H9 (cell line): Measurements from ENCODE around the gene SLC22A16. TPM values are rescaled to one million over a fixed set of nuclear protein-coding genes. Genes with fewer than 3 reads are reported as not detected.

Experiments used
- DNase-seq: peaks from one replicate; pipeline ENCODE4 v3.0.0-alpha.2; 2017
- H2AFZ ChIP-seq: one replicate; pipeline ENCODE4 v1.6.1; 2013; ENCODE audit warnings: mild to moderate bottlenecking, low read length, control low read depth, moderate library complexity
- H2AK5ac ChIP-seq: 2 replicates; pipeline ENCODE4 v1.6.1; 2013; ENCODE audit warnings: low read length, control low read depth, mixed read lengths; ENCODE audit not compliant: insufficient read length
- H2BK120ac ChIP-seq: one replicate; pipeline ENCODE4 v1.6.1; 2013; ENCODE audit warnings: low read depth, mild to moderate bottlenecking, low read length, control low read depth, inconsistent platforms; ENCODE audit not compliant: poor library complexity, severe bottlenecking
- H2BK12ac ChIP-seq: 2 replicates; pipeline ENCODE4 v1.6.1; 2013; ENCODE audit warnings: low read length, control low read depth, mixed read lengths, low read depth; ENCODE audit not compliant: insufficient read length
- H2BK15ac ChIP-seq: 2 replicates; pipeline ENCODE4 v1.6.1; 2013; ENCODE audit warnings: low read depth, low read length, control low read depth
- H2BK20ac ChIP-seq: one replicate; pipeline ENCODE4 v1.6.1; 2013; ENCODE audit warnings: low read depth, mild to moderate bottlenecking, low read length, control low read depth, inconsistent platforms; ENCODE audit not compliant: poor library complexity, severe bottlenecking
- H2BK5ac ChIP-seq: 2 replicates; pipeline ENCODE4 v1.6.1; 2013; ENCODE audit warnings: low read length, control low read depth, mixed read lengths; ENCODE audit not compliant: insufficient read length
- H3K14ac ChIP-seq: 2 replicates; pipeline ENCODE4 v1.6.1; 2013; ENCODE audit warnings: low read length, control low read depth; ENCODE audit not compliant: insufficient read depth
- H3K18ac ChIP-seq: 2 replicates; pipeline ENCODE4 v1.6.1; 2013; ENCODE audit warnings: low read depth, mild to moderate bottlenecking, mixed read lengths, low read length, control low read depth; ENCODE audit not compliant: insufficient read length
- H3K23ac ChIP-seq: 2 replicates; pipeline ENCODE4 v1.6.1; 2013; ENCODE audit warnings: low read length, control low read depth, mixed read lengths, low read depth; ENCODE audit not compliant: insufficient read length
- H3K23me2 ChIP-seq: 2 replicates; pipeline ENCODE4 v1.6.1; 2013; ENCODE audit warnings: low read depth, mild to moderate bottlenecking, mixed read lengths, low read length, control low read depth; ENCODE audit not compliant: insufficient read length, poor library complexity, severe bottlenecking
- H3K27ac ChIP-seq: 2 replicates; pipeline ENCODE4 v1.5.1; 2013; ENCODE audit warnings: low read length, control low read depth, mixed read lengths, low read depth; ENCODE audit not compliant: insufficient read length
- H3K27me3 ChIP-seq: 2 replicates; pipeline ENCODE4 v1.6.1; 2013; ENCODE audit warnings: low read length, control low read depth, inconsistent platforms; ENCODE audit not compliant: insufficient read depth
- H3K4ac ChIP-seq: 2 replicates; pipeline ENCODE4 v1.6.1; 2013; ENCODE audit warnings: low read depth, mild to moderate bottlenecking, control low read depth, inconsistent platforms, low read length, moderate library complexity
- H3K4me1 ChIP-seq: 2 replicates; pipeline ENCODE4 v1.6.1; 2013; ENCODE audit warnings: low read length, control low read depth, inconsistent platforms; ENCODE audit not compliant: insufficient read depth
- H3K4me2 ChIP-seq: 2 replicates; pipeline ENCODE4 v1.6.1; 2013; ENCODE audit warnings: low read length, control low read depth, mixed read lengths; ENCODE audit not compliant: insufficient read length, insufficient read depth
- H3K56ac ChIP-seq: 2 replicates; pipeline ENCODE4 v1.6.1; 2013; ENCODE audit warnings: low read depth, mild to moderate bottlenecking, mixed read lengths, low read length, control low read depth; ENCODE audit not compliant: insufficient read length
- H3K79me1 ChIP-seq: 2 replicates; pipeline ENCODE4 v1.6.1; 2013; ENCODE audit warnings: low read depth, mild to moderate bottlenecking, moderate library complexity, low read length, control low read depth, inconsistent platforms; ENCODE audit not compliant: insufficient read depth, poor library complexity, severe bottlenecking
- H3K79me2 ChIP-seq: 2 replicates; pipeline ENCODE4 v1.6.1; 2013; ENCODE audit warnings: low read length, control low read depth, inconsistent platforms; ENCODE audit not compliant: insufficient read depth
- H3K9ac ChIP-seq: 2 replicates; pipeline ENCODE4 v1.6.1; 2013; ENCODE audit warnings: low read length, control low read depth, mixed read lengths; ENCODE audit not compliant: insufficient read length; ENCODE audit errors: extremely low read depth
- H3K9me3 ChIP-seq: one replicate; pipeline ENCODE4 v1.6.1; 2013; ENCODE audit warnings: low read depth, low read length, inconsistent platforms; ENCODE audit not compliant: control insufficient read depth
- H3T11ph ChIP-seq: one replicate; pipeline ENCODE4 v1.6.1; 2013; ENCODE audit warnings: mild to moderate bottlenecking, low read length, control low read depth, inconsistent platforms
- H4K20me1 ChIP-seq: one replicate; pipeline ENCODE4 v1.6.1; 2013; ENCODE audit not compliant: control insufficient read depth, insufficient read length, insufficient read depth
- H4K5ac ChIP-seq: 2 replicates; pipeline ENCODE4 v1.6.1; 2013; ENCODE audit warnings: low read depth, mild to moderate bottlenecking, mixed read lengths, low read length, control low read depth; ENCODE audit not compliant: insufficient read length
- H4K8ac ChIP-seq: replicated peaks from 2 replicates; pipeline ENCODE4 v1.6.1; 2013; ENCODE audit warnings: low read length, control low read depth, mixed read lengths, low read depth; ENCODE audit not compliant: insufficient read length
- H4K91ac ChIP-seq: 2 replicates; pipeline ENCODE4 v1.6.1; 2013; ENCODE audit warnings: low read depth, mild to moderate bottlenecking, moderate library complexity, mixed read lengths, low read length, control low read depth; ENCODE audit not compliant: insufficient read length
- H3K27ac Mint-ChIP-seq, 3 experiments: 2 replicates in 2 of 3; 3 replicates in 1 of 3; pipeline ENCODE4 v1.8.0; 2020 to 2021; ENCODE audit warnings: mixed read lengths in 3 of 3, mild to moderate bottlenecking in 1 of 3, moderate library complexity in 1 of 3
- H3K27me3 Mint-ChIP-seq: 2 replicates; pipeline ENCODE4 v1.8.0; 2021; ENCODE audit warnings: low read depth, mild to moderate bottlenecking, moderate library complexity, mixed read lengths
- H3K36me3 Mint-ChIP-seq, 3 experiments: 2 replicates in 2 of 3; 3 replicates in 1 of 3; pipeline ENCODE4 v1.8.0; 2020 to 2021; ENCODE audit warnings: low read depth in 3 of 3, mixed read lengths in 3 of 3; ENCODE audit not compliant: insufficient read depth in 1 of 3
- H3K4me1 Mint-ChIP-seq, 2 experiments: 2 replicates each; pipeline ENCODE4 v1.8.0; 2020; ENCODE audit warnings: mixed read lengths in 2 of 2
- H3K4me3 Mint-ChIP-seq, 2 experiments: 2 replicates in 1 of 2; 3 replicates in 1 of 2; pipeline ENCODE4 v1.8.0; 2020 to 2021; ENCODE audit warnings: mild to moderate bottlenecking in 2 of 2, mixed read lengths in 2 of 2, moderate library complexity in 1 of 2
- H3K9me3 Mint-ChIP-seq, 2 experiments: 2 replicates in 1 of 2; 3 replicates in 1 of 2; pipeline ENCODE4 v1.8.0; 2020; ENCODE audit warnings: mild to moderate bottlenecking in 2 of 2, mixed read lengths in 2 of 2, moderate library complexity in 1 of 2
- WGBS: extraction: QIAGEN DNeasy Blood & Tissue Kit; methylation state at CpG from one replicate; pipeline ENCODE4 v1.1.7; 2013; ENCODE audit warnings: missing lambda C conversion rate, low lambda C conversion rate, mixed read lengths; ENCODE audit not compliant: insufficient read length; ENCODE audit errors: extremely low coverage; 5-methylcytosine and 5-hydroxymethylcytosine counted together
- total RNA-seq: library from RNA; stranded (reverse); gene quantifications from 2 replicates; pipeline ENCODE4 v1.2.1, GENCODE V29; 2021
- TF ChIP-seq, protein P1 (sequence below): fragments of 200-600 bp; sonication (generic); conservative IDR thresholded peaks from 3 replicates; pipeline ENCODE4 v1.8.0; 2021; ENCODE audit warnings: antibody characterized with exemption, mild to moderate bottlenecking

SLC22A16 gene
- total RNA-seq, 1 experiment from 2014 or later: not detected

DNA sequence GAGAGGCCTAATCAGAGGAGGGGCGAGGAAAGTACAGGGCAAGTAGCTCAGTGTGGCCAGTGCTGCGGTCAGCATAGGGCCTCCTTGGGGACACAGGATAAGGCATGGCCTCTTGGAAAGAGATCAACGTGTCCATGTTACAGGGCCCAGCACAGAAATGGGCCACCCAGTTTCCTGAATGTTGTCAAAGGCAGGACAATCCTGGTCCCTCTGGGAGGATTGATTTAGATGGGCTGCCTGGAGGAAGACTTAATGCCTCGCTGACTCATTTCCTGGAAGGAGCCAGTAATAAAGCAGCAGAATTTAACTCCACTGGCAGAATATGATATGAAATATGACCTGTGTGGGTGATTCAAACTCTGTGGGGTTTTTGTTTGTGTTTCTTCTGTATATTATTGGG is 77.6 kb downstream of the SLC22A16 start:
- no peak overlapping the region for H4K8ac ChIP-seq
- H2BK5ac ChIP-seq: no peak overlapping the region
- H3T11ph ChIP-seq: no peak overlapping the region
- no peaks in the 10 kb centered on the region for H3K23me2 ChIP-seq
- no peak overlapping the region for H4K91ac ChIP-seq
- no peaks in the 10 kb centered on the region for H3K9me3 Mint-ChIP-seq
- DNase-seq: no peak
- H3K27me3 ChIP-seq: no peaks in the 10 kb centered on the region
- no peak overlapping the region for H3K56ac ChIP-seq
- H2BK15ac ChIP-seq: no peak overlapping the region
- TF ChIP-seq, protein P1, sequence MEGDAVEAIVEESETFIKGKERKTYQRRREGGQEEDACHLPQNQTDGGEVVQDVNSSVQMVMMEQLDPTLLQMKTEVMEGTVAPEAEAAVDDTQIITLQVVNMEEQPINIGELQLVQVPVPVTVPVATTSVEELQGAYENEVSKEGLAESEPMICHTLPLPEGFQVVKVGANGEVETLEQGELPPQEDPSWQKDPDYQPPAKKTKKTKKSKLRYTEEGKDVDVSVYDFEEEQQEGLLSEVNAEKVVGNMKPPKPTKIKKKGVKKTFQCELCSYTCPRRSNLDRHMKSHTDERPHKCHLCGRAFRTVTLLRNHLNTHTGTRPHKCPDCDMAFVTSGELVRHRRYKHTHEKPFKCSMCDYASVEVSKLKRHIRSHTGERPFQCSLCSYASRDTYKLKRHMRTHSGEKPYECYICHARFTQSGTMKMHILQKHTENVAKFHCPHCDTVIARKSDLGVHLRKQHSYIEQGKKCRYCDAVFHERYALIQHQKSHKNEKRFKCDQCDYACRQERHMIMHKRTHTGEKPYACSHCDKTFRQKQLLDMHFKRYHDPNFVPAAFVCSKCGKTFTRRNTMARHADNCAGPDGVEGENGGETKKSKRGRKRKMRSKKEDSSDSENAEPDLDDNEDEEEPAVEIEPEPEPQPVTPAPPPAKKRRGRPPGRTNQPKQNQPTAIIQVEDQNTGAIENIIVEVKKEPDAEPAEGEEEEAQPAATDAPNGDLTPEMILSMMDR: no peak
- H3K9ac ChIP-seq: no peak overlapping the region
- no CpG with 5 or more reads among the region's 4 CpGs for WGBS
- H3K4me1 Mint-ChIP-seq: peaks cover 0 to 2% of the 10 kb centered on the region in 2 experiments; a peak in 1 of 4 replicates
- H2BK120ac ChIP-seq: no peak overlapping the region
- H3K79me2 ChIP-seq: no peaks in the 10 kb centered on the region
- no peaks in the 10 kb centered on the region for H3K36me3 Mint-ChIP-seq
- H3K9me3 ChIP-seq: no peaks in the 10 kb centered on the region
- no peak overlapping the region for H2BK20ac ChIP-seq
- no peak overlapping the region for H3K4me2 ChIP-seq
- H3K27me3 Mint-ChIP-seq: no peaks in the 10 kb centered on the region
- no peak overlapping the region for H2BK12ac ChIP-seq
- no peak overlapping the region for H3K14ac ChIP-seq
- H2AK5ac ChIP-seq: no peak overlapping the region
- H3K4me1 ChIP-seq: no peaks in the 10 kb centered on the region
- no peaks in the 10 kb centered on the region for H4K20me1 ChIP-seq
- H3K79me1 ChIP-seq: no peaks in the 10 kb centered on the region
- no peak overlapping the region for H3K27ac ChIP-seq
- no peak overlapping the region for H3K23ac ChIP-seq
- no peak overlapping the region for H3K4ac ChIP-seq
- H4K5ac ChIP-seq: no peak overlapping the region
- no peak overlapping the region for H3K18ac ChIP-seq
- H2AFZ ChIP-seq: no peak overlapping the region
- no peak overlapping the region for H3K4me3 Mint-ChIP-seq
- H3K27ac Mint-ChIP-seq: no peak overlapping the region
